Bronchial epithelial cell (primary cell): Measurements from ENCODE around the gene KLRG1. TPM values are rescaled to one million over a fixed set of nuclear protein-coding genes. Genes with fewer than 3 reads are reported as not detected.

Source experiments
- DNase-seq: peaks from one replicate; pipeline ENCODE4 v3.0.0-alpha.2; 2010; ENCODE audit warnings: low read depth
- FAIRE-seq: peaks from 2 replicates; lab custom pipeline; 2011; peaks lifted over from hg19 to GRCh38; lab: Jason Lieb, UNC
- H3K27me3 ChIP-seq: 2 replicates; pipeline ENCODE4 v1.5.1; 2011; ENCODE audit warnings: low read length; ENCODE audit not compliant: control insufficient read depth, insufficient read depth
- H3K36me3 ChIP-seq: 2 replicates; pipeline ENCODE4 v1.5.1; 2011; ENCODE audit warnings: low read length; ENCODE audit not compliant: control insufficient read depth, insufficient read depth
- H3K4me3 ChIP-seq: 2 replicates; pipeline ENCODE4 v1.5.1; 2011; ENCODE audit warnings: mild to moderate bottlenecking, low read depth, low read length, control low read depth
- CTCF ChIP-seq: IDR thresholded peaks from 2 replicates; pipeline ENCODE4 v1.5.1; 2011; ENCODE audit warnings: mild to moderate bottlenecking, moderate library complexity, low read length, control low read depth, inconsistent platforms; ENCODE audit not compliant: insufficient read depth, severe bottlenecking
- total RNA-seq: library from RNA; depleted of rRNA; stranded (reverse); fragments of >200 nt; gene quantifications from 2 replicates; pipeline ENCODE4 v1.2.1, GENCODE V29; 2014

The KLRG1 gene
- total RNA-seq, 1 donor from 2014 or later = under 0.01 TPM

GRCh38 chr12:8953773-8954402 lies 35.5 kb upstream of the KLRG1 start:
- FAIRE-seq = no peak
- TF ChIP-seq CTCF = no peak
- Histone ChIP-seq H3K4me3 (no peak overlapping the region), H3K36me3 (no peaks in the 10 kb centered on the region), H3K27me3 (no peaks in the 10 kb centered on the region)
- no peak for DNase-seq

DNA sequence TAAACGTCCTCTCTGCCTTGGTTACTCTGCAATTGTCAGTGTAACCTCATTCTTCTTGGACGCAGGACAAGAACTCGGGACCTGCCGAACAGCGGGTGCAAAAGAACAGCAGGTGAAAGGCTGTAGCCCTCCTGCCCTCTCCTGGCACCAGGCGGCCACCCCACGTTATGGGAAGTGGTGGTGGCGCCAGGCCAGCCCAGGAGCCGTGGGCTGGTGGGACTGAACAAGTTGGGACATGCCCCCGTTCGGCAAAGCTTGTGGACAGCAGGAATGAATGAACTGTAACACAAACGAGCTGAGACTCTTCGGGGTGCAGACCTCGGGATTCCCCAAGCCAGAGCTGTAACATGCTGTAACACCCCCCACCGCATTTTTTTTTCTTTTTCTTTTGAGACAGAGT lies 33.3 kb upstream of the KLRG1 start:
- no peak for DNase-seq
- no peaks in the 10 kb centered on the region for H3K27me3 ChIP-seq
- TF ChIP-seq CTCF = no peak
- H3K4me3 ChIP-seq = no peak overlapping the region
- no peaks in the 10 kb centered on the region for H3K36me3 ChIP-seq
- FAIRE-seq = no peak

DNA sequence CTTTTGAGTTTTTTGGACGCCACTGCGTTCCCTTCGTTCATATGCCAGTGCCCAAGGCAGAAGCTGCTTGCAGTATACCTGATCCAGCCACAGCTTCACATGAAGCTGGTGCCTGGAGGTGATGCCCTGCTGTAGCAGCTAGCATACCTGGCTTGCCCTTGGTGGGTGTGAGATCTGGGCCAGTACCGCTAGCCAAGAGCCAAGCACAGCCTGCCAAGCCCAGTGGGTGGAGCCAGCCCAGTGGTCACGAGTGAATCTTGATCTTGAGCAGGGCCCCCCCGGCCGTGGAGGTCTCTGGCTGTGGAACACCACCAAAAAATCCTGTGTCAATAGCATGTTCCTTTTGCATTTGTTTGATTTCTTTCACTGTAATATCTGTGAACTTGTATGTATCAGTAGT lies 32.6 kb upstream of the KLRG1 start:
- TF ChIP-seq CTCF = no peak
- no peak for DNase-seq
- no peaks in the 10 kb centered on the region for H3K27me3 ChIP-seq
- no peak overlapping the region for H3K4me3 ChIP-seq
- no peaks in the 10 kb centered on the region for H3K36me3 ChIP-seq
- FAIRE-seq = no peak

GRCh38 chr12:8957561-8957960 lies 31.8 kb upstream of the KLRG1 start:
- no peak for FAIRE-seq
- DNase-seq = no peak

DNA sequence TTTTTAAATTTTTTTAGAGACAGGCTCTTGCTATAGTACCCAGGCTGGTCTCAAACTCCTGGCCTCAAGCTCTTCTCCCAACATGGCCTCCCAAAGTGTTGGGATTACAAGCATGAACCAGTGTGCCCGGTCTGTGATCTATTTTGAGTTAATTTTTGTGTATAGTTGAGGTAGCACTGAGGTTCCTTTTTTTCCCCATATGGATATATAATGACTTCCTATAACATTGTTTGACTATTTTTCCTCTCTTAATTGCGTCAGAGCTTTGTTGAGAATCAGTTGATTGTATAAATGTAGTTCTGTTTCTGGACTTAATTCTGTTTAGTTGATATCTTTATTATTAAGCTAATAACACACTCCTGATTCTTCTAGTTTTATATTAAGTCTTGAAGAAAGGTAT lies 31.3 kb upstream of the KLRG1 start:
- FAIRE-seq = no peak
- H3K36me3 ChIP-seq = no peaks in the 10 kb centered on the region
- no peak for TF ChIP-seq CTCF

More at GRCh38 chr12:8957561-8957960, 31.8 kb upstream of the KLRG1 start:
- no peaks in the 10 kb centered on the region for H3K36me3 ChIP-seq
- no peak for TF ChIP-seq CTCF
- no peak overlapping the region for H3K4me3 ChIP-seq
- H3K27me3 ChIP-seq = no peaks in the 10 kb centered on the region

DNA sequence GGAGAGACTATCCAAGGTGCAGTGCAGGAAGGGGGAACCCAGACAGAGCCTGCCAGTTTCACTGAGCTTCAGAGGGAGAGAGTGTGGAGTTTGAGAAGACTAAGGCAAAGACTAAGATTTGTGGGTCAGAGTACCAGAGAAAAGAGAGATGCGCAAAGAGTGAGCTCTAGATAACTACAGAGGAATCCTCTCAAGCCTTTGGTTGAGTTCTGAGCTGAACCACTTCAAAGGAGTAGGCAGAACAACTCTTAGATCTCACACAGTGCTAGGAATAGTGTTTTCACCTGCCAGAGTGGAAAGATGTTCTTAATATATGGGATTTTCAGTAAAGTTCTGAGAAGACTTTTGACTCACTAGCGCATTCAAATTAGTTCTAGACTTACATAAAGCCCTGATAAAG lies 29.2 kb upstream of the KLRG1 start:
- no peak for DNase-seq
- Histone ChIP-seq H3K27me3 (no peaks in the 10 kb centered on the region), H3K4me3 (no peak overlapping the region), H3K36me3 (no peaks in the 10 kb centered on the region)
- no peak for TF ChIP-seq CTCF
- no peak for FAIRE-seq

More for the DNA sequence above, 31.3 kb upstream of the KLRG1 start:
- Histone ChIP-seq H3K4me3 (no peak overlapping the region), H3K27me3 (no peaks in the 10 kb centered on the region)
- DNase-seq = no peak
